ENCODE data around the gene TAS1R3.
A peak's percentile ranks its signal among the peaks of the same experiment; 100 is the strongest.

The TAS1R3 gene

DNA sequence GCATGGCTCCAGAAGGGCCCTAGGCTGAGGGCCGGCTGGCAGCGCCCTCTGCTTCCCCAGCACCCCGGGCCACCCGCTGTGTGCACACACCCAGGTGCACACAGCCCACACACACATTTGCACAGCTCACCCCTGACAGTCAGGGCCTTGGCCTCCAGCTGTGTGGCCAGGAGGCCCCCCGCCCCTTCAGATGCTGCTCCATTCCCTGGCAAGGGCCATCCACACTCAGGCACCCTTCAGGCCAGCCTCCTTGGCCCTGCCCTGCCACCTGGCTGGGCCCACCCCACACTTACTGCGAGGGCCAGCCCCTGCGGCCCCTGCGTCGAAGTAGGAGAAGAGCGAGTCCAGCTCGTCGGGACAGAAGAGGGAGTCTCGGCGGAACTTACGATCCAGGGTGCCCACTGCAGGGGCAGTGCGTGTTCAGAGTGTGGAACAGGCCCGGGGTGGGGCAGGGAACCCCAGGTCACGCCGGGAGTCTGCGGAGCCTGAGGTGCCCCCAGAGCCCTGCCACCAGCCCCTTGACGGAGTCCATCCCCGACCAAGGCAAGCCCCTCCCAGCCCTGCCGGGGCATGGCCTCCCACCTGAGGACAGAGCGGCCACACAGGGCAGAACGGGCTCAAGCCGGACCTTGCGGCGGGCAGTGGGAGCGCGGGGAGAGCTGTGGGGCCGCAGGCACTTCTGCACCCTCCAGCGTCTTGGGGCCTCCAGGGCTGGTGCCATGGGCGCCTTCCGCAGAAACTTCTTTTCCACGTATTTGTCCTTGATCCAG, 35.7 kb upstream of the TAS1R3 start:
- no peak for DNase-seq

DNA sequence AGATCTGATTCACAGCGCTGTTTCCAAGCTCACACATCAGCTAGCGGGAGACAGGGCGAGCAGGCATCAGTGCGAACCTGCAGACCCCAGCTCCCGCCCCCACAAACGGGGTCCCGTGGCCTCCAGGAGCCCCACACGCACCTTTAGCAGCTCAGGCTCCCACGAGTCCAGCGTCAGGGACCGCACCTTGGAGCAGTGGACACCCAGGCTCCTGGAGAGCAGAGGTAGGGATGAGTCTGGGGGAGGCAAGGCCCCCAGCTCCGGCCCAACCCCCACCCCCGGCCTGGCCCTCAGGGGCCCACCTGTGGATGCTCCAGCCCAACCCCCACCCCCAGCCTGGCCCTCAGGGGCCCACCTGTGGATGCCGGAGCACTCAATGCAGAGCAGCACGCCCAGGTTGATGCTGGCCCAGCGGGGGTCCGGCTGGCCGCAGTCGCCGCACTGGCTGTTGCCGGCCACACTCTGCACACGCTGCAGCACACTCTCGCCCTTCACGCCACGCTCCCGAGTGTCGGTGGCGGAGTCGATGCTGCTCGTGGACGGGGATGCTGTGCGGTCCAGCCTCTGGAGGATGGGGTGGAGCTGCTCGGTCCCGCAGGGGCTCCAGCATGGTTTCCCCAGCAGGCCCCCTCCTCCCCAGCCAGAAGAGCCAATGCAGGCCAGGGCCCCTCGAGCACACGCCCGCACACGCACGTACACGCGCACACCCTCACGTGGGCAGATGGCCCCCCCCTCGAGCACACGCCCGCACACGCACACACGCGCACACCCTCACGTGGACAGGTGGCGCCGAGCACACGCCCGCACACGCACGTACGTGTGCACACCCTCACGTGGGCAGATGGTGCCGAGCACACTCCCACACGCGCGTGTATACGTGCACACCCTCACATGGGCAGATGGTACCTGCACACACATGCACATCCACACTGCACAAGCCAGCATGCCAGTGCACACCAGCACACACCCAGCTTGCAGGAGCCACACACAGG, 34.7 kb upstream of the TAS1R3 start:
- DNase-seq, result no peak

- DNase-seq, result no peak
Observed at GRCh38 chr1:1297802-1298424, 33.2 kb upstream of the TAS1R3 start.

DNA sequence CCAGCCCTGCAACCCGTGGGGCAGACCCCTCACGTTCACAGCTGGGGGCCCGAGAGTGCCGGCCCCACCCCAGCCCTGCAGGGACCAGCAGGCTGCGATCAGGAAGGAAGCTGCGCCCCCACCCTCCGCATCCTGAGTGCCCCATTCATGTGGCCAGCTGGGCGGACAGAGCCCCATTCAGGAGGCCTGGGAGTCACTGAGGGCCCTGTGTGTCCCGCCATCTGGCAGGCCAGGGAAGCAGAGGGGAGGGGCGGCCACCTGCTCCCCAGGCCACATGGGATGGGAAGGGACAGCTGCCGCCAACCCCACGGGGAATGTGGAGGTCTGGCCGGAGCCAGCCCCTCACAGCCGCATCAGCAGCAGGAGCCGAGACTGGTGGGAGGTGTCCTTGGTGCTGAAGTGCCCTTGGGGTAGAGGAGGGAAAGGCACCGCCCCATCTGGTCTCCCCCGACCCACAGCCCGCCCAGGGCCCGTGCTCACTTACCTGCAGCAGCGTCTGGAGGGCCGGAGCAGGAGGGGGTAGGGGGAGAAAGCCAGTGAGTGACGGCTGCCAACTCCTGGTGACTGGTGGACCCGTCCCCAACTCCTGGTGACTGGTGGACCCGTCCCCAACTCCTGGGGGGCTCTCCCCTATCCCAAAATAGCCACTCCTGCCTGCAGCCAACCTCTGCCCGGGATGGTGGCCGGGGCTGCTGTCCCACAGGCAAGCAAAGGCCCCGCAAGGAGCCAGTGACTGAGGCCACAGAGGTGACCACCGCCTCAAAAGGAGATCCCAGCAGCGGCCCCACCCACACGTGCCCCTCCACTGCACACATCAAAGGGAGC, 32.0 kb upstream of the TAS1R3 start:
- DNase-seq, result no peak

DNA sequence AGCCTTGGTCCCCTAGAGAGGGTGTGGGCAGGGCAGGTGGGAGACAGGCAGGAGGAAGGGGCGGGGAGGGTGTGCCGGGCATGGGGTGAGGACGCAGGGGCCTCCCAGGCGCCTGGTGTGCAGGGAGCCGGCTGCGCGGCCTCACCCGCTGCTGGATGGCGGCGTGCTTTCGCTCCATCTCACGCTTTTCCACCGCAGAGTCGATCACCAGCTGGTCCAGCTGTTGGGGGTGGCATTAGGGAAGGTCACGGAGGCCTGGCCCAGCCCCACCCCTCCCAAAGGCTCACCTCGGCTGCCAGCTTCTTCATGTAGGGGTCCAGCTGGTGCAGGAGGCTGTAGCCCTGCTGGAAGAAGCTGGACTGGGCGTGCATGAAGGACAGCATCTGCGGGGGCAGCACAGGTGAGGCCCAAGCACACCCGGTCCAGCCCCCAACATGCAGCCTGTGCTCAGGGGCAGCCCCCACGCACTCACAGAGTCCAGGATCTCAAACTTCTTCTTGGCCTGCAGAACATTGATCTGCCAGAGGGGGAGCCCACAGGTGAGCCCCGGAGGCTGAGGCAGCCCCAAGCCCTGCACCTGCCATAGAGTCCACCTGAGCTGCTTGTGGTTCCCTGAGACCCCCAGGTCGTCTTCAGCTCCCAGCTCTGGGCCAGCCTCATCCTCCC, 31.3 kb upstream of the TAS1R3 start:
- peak; percentile 25 for DNase-seq

- no peak for DNase-seq
Observed at GRCh38 chr1:1300352-1300739, 30.7 kb upstream of the TAS1R3 start.

GRCh38 chr1:1302006-1302430, 29.1 kb upstream of the TAS1R3 start:
- DNase-seq, result peak; percentile 17

DNA sequence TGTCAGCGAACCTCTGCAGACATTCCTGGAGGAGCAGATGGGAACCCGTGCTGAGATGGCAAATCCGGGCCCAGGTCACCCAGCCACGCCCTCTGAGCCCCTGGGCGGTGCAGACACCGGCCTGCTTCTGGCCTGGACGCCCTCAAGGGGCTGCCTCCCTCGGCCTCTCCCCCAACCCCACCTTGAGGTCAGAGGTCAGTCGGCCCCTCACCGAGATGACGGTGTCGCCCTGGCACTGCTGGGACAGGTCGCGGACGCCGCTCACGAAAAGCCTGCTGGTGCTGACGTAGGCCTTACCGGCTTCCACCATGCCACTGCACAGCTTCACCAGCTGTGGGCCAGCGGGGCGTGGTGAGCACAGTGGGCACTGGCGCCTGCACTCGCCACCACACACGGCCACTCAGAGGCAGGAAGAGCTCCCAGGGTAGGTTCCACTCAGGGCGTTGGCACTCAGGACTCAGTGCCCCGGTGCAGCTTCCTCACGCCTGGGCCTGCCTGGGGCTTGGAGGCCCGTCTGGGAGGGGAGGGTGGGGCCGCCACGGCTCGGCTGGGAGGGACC, 28.1 kb upstream of the TAS1R3 start:
- DNase-seq, result no peak

- no peak for DNase-seq
Observed at GRCh38 chr1:1303736-1304135, 27.3 kb upstream of the TAS1R3 start.

DNA sequence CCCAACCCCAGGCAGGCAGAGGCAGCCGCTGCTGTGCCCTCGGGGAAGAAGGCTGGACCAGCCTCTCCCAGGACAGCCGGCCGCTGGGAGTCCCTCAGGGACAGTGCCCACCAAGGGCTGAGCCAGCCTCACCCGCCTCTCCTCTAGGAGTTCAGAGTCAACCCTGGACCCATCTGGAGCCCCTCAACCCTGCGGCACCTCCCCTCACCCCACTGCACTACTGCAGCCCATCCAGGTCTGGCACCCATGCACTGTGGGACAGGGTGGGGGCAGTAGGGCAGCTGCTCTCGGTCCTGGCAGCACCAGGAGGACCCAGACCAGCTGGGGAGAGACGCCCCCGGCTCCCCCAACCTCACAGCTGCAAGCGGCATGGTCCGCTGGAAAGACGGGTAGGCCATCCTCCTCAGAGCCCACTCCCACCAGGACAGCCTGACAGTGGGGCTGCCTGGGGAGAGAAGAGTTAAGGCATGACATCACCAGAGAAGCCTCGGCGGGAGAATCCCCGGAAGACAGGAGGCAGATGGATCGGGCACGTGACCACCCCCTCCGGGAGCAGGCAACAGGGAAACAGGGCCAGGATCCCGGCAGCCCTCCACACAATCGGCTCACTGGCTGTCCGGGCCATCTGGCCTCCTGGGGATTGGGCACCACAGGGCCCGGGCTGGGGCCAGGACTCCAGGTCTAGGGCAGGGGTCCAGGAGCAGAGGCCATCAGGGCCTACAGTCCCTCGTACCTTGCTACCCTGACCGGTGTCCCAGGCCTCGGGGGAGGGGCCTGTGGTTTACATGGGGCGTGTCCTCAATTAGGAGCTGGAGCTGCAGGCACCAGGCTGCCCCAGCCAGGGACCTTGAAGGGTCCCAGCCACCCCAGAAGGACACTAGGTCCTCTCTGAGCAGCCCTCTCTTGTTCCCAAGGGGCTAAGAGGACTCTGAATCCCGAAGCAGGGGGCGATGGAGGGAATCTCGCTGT, 26.5 kb upstream of the TAS1R3 start:
- no peak for DNase-seq

- DNase-seq, result peak; percentile 89
Observed at GRCh38 chr1:1305300-1306069, 25.6 kb upstream of the TAS1R3 start.

DNA sequence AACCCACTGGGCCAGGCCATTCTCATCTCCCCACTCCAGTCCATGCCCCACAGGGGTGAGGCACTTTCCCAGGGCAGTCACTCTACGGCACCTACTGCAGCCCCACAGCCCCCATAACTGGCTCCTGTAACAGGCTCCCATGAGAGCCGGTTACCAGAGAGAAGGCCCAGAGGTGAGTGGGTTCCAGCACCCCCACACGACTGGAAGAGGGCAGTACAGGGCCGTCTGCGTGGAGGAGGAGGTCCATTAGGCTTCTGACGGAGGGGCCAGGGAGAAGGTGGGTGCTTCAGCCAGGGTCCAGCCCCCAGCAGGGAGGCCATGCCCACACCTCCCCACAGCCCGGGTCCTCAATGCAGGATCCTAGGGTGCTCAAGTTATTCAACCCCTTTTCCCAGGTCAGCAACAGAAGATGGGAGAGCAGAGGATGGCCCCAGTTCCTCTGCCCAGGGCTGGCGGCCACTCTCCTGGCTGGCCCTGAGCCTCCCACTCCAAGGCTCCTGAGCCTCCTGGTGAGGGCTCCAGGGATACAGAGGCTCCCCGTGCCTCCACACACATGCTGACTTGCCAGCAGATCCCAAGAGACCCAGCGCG, 24.9 kb upstream of the TAS1R3 start:
- no peak for DNase-seq

GRCh38 chr1:1306661-1307260, 24.3 kb upstream of the TAS1R3 start:
- DNase-seq, result no peak

DNA sequence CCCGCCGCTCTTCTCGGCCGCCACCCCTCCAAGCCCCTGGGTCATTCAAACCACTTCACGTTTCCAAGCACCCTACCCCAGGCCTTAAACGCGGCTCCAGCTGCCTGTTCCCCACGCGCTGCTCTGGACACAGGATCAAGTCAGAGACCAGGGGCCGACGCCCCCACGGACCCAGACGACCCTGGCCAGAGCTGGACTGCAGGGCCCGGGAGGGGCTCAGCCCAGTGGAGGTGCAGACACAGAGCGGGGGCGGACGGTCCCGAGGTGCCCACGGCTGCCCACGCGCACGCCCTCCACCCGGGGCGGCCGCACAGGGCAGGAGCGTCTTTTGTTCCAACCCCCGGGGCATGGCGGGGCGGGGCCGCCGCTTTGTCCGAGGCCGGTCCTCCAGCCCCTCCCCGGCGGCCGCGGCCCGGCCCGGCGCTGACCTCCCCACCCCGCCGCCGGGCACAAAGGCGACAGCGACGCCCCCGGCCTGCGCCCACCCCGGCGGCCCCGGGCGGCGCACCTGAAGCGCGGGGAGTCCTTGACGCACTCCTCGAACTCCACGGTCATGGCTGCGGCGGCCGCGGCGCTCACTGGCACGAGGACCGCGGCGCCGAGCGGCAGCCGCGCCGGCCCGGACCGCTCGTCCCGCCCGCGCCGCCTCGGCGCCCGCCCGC, 23.7 kb upstream of the TAS1R3 start:
- peak; percentile 23 for DNase-seq

- peak; percentile 93 for DNase-seq
Observed at GRCh38 chr1:1307923-1308755, 22.9 kb upstream of the TAS1R3 start, which contains the start of the genes ACAP3 and PUSL1. Gene ACAP3 (minus strand): TSS chr1:1307930. CDS start chr1:1307815, 115 bp downstream. Gene PUSL1 (plus strand): TSS chr1:1308597. CDS start chr1:1308644, 47 bp downstream.

- no peak for DNase-seq
Observed at GRCh38 chr1:1308756-1309250, 22.3 kb upstream of the TAS1R3 start.
